Adipocyte (in vitro differentiated cells): Measurements from ENCODE around the gene SEMA3G.

Experiments
- DNase-seq: peaks from one replicate; pipeline ENCODE4 v3.0.0-alpha.2; 2015; ENCODE audit warnings: low read depth
- H3K27me3 ChIP-seq: replicated peaks from 2 replicates; pipeline ENCODE4 v1.7.0; 2013; ENCODE audit warnings: mild to moderate bottlenecking, low read length, moderate library complexity; ENCODE audit not compliant: control insufficient read depth, insufficient read depth
- H3K36me3 ChIP-seq: 2 replicates; pipeline ENCODE4 v1.7.0; 2013; ENCODE audit warnings: low read length, mild to moderate bottlenecking, moderate library complexity; ENCODE audit not compliant: control insufficient read depth, insufficient read depth, severe bottlenecking
- H3K4me1 ChIP-seq: 2 replicates; pipeline ENCODE4 v1.7.0; 2013; ENCODE audit warnings: mild to moderate bottlenecking, low read length, moderate library complexity; ENCODE audit not compliant: control insufficient read depth, insufficient read depth
- H3K4me3 ChIP-seq: 2 replicates; pipeline ENCODE4 v1.7.0; 2013; ENCODE audit warnings: mild to moderate bottlenecking, low read length, moderate library complexity
- H3K9ac ChIP-seq: 2 replicates; pipeline ENCODE4 v1.7.0; 2013; ENCODE audit warnings: mild to moderate bottlenecking, low read length, moderate library complexity
- H3K9me3 ChIP-seq: 2 replicates; pipeline ENCODE4 v1.7.0; 2013; ENCODE audit warnings: mild to moderate bottlenecking, low read length, moderate library complexity; ENCODE audit not compliant: control insufficient read depth

Gene SEMA3G

GRCh38 chr3:52477076-52477795 is 32.3 kb upstream of the SEMA3G start:
- Histone ChIP-seq H3K27me3 (no peaks in the 10 kb centered on the region), H3K9me3 (no peaks in the 10 kb centered on the region), H3K36me3 (peaks cover 94% of the 10 kb centered on the region), H3K9ac (no peak overlapping the region), H3K4me1 (peaks cover 8% of the 10 kb centered on the region), H3K4me3 (no peak overlapping the region)
- DNase-seq: no peak

- H3K4me1 ChIP-seq: peaks cover 29% of the 10 kb centered on the region
- peaks cover 68% of the 10 kb centered on the region for H3K36me3 ChIP-seq
- H3K9ac ChIP-seq: no peak overlapping the region
- DNase-seq: no peak
- no peaks in the 10 kb centered on the region for H3K9me3 ChIP-seq
- no peaks in the 10 kb centered on the region for H3K27me3 ChIP-seq
- no peak overlapping the region for H3K4me3 ChIP-seq
Measured at GRCh38 chr3:52473026-52473425, 28.1 kb upstream of the SEMA3G start.

- DNase-seq: no peak
Measured at GRCh38 chr3:52472239-52473000, 27.5 kb upstream of the SEMA3G start.

GRCh38 chr3:52471371-52472238 is 26.7 kb upstream of the SEMA3G start:
- Histone ChIP-seq H3K36me3 (peaks cover 56% of the 10 kb centered on the region), H3K27me3 (no peaks in the 10 kb centered on the region), H3K4me3 (no peak overlapping the region), H3K4me1 (peaks cover 41% of the 10 kb centered on the region), H3K9ac (no peak overlapping the region), H3K9me3 (no peaks in the 10 kb centered on the region)
- DNase-seq: peak; percentile 70

More at GRCh38 chr3:52472239-52473000, 27.5 kb upstream of the SEMA3G start:
- Histone ChIP-seq H3K4me1 (peaks cover 35% of the 10 kb centered on the region), H3K4me3 (no peak overlapping the region), H3K9ac (no peak overlapping the region), H3K9me3 (no peaks in the 10 kb centered on the region), H3K36me3 (peaks cover 62% of the 10 kb centered on the region), H3K27me3 (no peaks in the 10 kb centered on the region)

GRCh38 chr3:52470920-52471319 is 26.0 kb upstream of the SEMA3G start:
- Histone ChIP-seq H3K9me3 (no peaks in the 10 kb centered on the region), H3K9ac (no peak overlapping the region), H3K36me3 (peaks cover 50% of the 10 kb centered on the region), H3K27me3 (no peaks in the 10 kb centered on the region), H3K4me3 (no peak overlapping the region), H3K4me1 (peaks cover 44% of the 10 kb centered on the region)
- DNase-seq: no peak

- H3K4me1 ChIP-seq: peaks cover 49% of the 10 kb centered on the region
- no peaks in the 10 kb centered on the region for H3K27me3 ChIP-seq
- DNase-seq: no peak
- no peak overlapping the region for H3K4me3 ChIP-seq
- no peaks in the 10 kb centered on the region for H3K9me3 ChIP-seq
- peaks cover 46% of the 10 kb centered on the region for H3K36me3 ChIP-seq
- H3K9ac ChIP-seq: peak overlapping the region; percentile 59
Measured at GRCh38 chr3:52469001-52469400, 24.1 kb upstream of the SEMA3G start.

GRCh38 chr3:52468336-52468735 is 23.4 kb upstream of the SEMA3G start:
- Histone ChIP-seq H3K9me3 (no peaks in the 10 kb centered on the region), H3K9ac (peak overlapping the region; percentile 59), H3K36me3 (peaks cover 42% of the 10 kb centered on the region), H3K4me1 (peaks cover 49% of the 10 kb centered on the region), H3K4me3 (peak overlapping the region; percentile 55), H3K27me3 (no peaks in the 10 kb centered on the region)
- peak; percentile 79 for DNase-seq

- H3K27me3 ChIP-seq: no peaks in the 10 kb centered on the region
- H3K9ac ChIP-seq: no peak overlapping the region
- peaks cover 45% of the 10 kb centered on the region for H3K36me3 ChIP-seq
- no peaks in the 10 kb centered on the region for H3K9me3 ChIP-seq
- peaks cover 33% of the 10 kb centered on the region for H3K4me1 ChIP-seq
- DNase-seq: no peak
- H3K4me3 ChIP-seq: no peak overlapping the region
Measured at GRCh38 chr3:52463416-52463815, 18.5 kb upstream of the SEMA3G start.

GRCh38 chr3:52461874-52462273 is 17.0 kb upstream of the SEMA3G start:
- no peaks in the 10 kb centered on the region for H3K9me3 ChIP-seq
- H3K36me3 ChIP-seq: peaks cover 57% of the 10 kb centered on the region
- H3K27me3 ChIP-seq: no peaks in the 10 kb centered on the region
- no peak overlapping the region for H3K4me3 ChIP-seq
- peak overlapping the region; percentile 24 for H3K9ac ChIP-seq
- DNase-seq: peak; percentile 67
- peaks cover 23% of the 10 kb centered on the region for H3K4me1 ChIP-seq

- Histone ChIP-seq H3K4me3 (no peak overlapping the region), H3K27me3 (no peaks in the 10 kb centered on the region), H3K9ac (no peak overlapping the region), H3K9me3 (no peaks in the 10 kb centered on the region), H3K4me1 (peaks cover 20% of the 10 kb centered on the region), H3K36me3 (peaks cover 45% of the 10 kb centered on the region)
- DNase-seq: no peak
Measured at GRCh38 chr3:52458770-52459545, 14.1 kb upstream of the SEMA3G start.
